ENCODE results near the gene NDUFA3.

GRCh38 chr19:54154603-54155345 is 52.1 kb downstream of the NDUFA3 start:
- TF ChIP-seq CTCF (IDR thresholded peaks at IDR 0.05; ENCODE audit: extremely low read depth in 1 of 2, insufficient read depth in 1 of 2, low read depth in 1 of 2, low read length in 2 of 2) (no peak), POLR2A (IDR thresholded peaks at IDR 0.05; ENCODE audit: low read depth, low read length) (no peak)

Measured in endothelial cell of umbilical vein (primary cell).